Stimulated activated memory B cell treated with anti-CD40 and anti-IgM and Interleukin-4, amounts not matched to agents 10 μg/mL and 1 μg/mL and 100 μg/mL, for 72 hours (primary cell): ENCODE data around the gene DTX2.
A peak's percentile ranks its signal among the peaks of the same experiment; 100 is the strongest.
"Not testable (repeated sequence)": the region's sequence is repeated elsewhere in the genome, so short reads cannot be mapped to it uniquely, and the experiment has no call there.

ENCODE experiments used
- ATAC-seq: fragments of 150-1000 bp; cut with Tn5 transposase; 2 replicates; pipeline ENCODE4 v1.10.0; 2021
- H3K27ac Mint-ChIP-seq: one replicate; pipeline ENCODE4 v1.8.0; 2022; ENCODE audit warnings: mild to moderate bottlenecking, mixed read lengths
- H3K27me3 Mint-ChIP-seq: one replicate; pipeline ENCODE4 v1.8.0; 2022; ENCODE audit warnings: mixed read lengths
- H3K36me3 Mint-ChIP-seq: one replicate; pipeline ENCODE4 v1.8.0; 2022; ENCODE audit warnings: mixed read lengths
- H3K4me1 Mint-ChIP-seq: one replicate; pipeline ENCODE4 v1.8.0; 2022; ENCODE audit warnings: mixed read lengths
- H3K4me3 Mint-ChIP-seq: one replicate; pipeline ENCODE4 v1.8.0; 2022; ENCODE audit warnings: mild to moderate bottlenecking, moderate library complexity, mixed read lengths
- H3K9me3 Mint-ChIP-seq: one replicate; pipeline ENCODE4 v1.8.0; 2022; ENCODE audit warnings: mixed read lengths

DTX2 gene

GRCh38 chr7:76437873-76438272 lies 23.6 kb upstream of the DTX2 start:
- H3K9me3 Mint-ChIP-seq, H3K27me3 Mint-ChIP-seq, H3K4me1 Mint-ChIP-seq, H3K4me3 Mint-ChIP-seq, H3K27ac Mint-ChIP-seq, H3K36me3 Mint-ChIP-seq: not testable (repeated sequence)
- peak; percentile 62 for ATAC-seq

DNA sequence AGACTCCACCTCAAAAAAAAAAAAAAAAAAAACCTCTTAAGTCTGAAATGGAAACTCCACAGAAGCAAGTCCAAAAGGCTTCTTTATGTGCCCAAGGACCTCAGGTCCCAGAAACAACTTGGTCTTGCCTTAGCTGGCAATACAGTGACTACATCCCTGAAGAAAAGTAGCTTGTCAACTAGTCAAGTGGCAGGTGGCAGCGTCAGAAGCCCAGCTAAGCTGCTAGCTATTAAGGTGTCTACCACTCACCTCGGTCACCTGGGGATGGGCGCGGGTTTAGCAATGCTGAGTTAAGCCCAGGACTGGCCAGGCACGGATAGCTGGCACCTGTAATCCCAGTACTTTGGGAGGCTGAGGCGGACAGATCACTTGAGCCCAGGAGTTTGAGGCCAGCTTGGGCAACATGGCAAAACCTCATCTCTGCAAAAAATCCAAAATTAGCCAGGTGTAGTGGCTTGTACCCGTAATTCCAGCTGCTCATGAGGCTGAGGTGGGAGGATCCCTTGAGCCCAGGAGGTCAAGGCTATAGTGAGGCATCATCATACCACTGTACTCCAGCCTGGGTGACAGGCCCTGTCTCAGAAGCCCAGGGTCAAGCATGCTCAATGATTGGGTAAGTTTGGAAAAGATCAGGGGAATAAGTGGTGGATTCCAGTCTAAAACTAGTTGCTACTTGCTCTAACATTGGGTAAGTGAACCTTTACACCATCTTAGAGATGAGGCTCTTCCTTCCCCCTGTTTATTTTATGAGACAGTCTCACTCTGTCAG lies 22.2 kb upstream of the DTX2 start:
- not testable (repeated sequence) for H3K36me3 Mint-ChIP-seq, H3K9me3 Mint-ChIP-seq, ATAC-seq, H3K4me1 Mint-ChIP-seq, H3K27me3 Mint-ChIP-seq, H3K4me3 Mint-ChIP-seq, H3K27ac Mint-ChIP-seq

DNA sequence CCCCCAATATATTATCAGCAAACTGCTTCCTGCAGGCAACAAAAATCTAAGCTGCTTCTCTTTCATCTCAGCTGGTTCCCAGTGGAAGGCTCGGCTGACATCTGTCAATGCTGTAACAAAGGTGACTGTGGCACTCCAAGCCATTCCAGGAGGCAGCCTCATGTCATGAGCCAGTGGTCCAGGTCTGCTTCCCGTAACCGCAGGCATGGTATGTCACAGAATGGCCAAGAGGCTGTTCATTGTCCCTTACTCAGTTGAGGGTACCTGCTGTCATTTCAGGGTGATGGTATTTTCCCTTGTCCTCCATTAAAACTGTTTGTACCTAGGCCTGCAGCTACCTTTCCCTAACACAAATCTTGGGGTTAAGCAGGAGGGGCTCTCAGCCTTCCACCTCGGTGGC lies 21.1 kb upstream of the DTX2 start:
- H3K4me1 Mint-ChIP-seq, H3K4me3 Mint-ChIP-seq, ATAC-seq, H3K36me3 Mint-ChIP-seq, H3K9me3 Mint-ChIP-seq, H3K27ac Mint-ChIP-seq, H3K27me3 Mint-ChIP-seq: not testable (repeated sequence)

DNA sequence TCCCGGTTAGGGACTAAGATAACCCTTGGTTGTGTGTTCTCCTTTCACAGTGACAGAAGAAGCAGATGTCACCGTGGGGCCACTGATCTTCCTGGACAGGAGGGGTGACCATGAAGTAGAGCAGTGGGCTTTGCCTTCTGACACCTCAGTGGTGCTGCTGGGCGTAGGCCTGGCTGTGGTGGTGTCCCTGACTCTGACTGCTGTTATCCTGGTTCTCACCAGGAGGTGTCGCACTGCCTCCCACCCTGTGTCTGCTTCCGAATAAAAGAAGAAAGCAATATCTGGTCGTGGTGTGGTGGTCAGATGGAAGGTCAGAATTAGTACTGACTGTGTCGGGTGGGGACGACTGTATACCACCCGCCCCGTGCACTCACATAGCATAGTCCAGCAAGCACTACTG lies 19.7 kb upstream of the DTX2 start:
- ATAC-seq, result peak; percentile 73
- H3K27me3 Mint-ChIP-seq, H3K27ac Mint-ChIP-seq, H3K9me3 Mint-ChIP-seq, H3K4me3 Mint-ChIP-seq, H3K4me1 Mint-ChIP-seq, H3K36me3 Mint-ChIP-seq: not testable (repeated sequence)

DNA sequence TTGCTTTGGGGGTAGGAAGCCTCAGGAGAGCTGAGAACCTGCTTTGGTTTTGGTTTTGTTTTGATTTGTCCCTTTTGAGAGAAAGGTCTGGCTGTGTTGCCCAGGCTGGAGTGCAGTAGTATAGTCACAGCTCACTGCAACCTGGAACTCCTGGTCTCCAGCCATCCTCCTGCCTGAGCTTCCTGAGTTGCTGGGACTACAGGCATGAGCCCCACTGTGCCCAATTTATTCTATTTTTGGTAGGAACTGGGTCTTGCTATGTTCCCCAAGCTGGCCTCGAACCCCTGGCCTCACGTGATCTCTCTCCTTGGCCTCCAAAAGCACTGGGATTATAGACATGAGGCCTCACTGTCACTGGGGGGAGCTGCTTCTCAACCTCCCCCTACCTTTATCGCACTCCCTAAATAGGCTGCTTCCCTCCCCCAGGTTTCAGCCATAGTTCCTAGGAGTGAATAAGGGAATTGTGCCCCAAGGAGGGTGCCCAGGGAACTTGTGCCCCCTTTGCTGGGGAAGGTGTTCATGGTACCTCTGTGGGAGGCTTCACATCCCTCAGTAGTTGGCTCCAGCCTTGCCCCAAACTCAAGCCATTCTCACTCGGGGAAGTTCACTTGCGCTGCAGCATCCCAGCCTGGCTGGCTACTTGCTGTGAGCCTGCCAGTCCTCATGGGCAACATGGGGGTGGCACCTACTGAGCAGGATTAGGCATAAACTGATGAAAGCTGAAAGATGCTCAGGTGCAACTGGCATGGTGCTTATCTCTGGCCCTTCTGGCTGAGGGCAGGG lies 18.7 kb upstream of the DTX2 start:
- H3K27ac Mint-ChIP-seq, H3K27me3 Mint-ChIP-seq, ATAC-seq, H3K4me1 Mint-ChIP-seq, H3K9me3 Mint-ChIP-seq, H3K36me3 Mint-ChIP-seq, H3K4me3 Mint-ChIP-seq: not testable (repeated sequence)

DNA sequence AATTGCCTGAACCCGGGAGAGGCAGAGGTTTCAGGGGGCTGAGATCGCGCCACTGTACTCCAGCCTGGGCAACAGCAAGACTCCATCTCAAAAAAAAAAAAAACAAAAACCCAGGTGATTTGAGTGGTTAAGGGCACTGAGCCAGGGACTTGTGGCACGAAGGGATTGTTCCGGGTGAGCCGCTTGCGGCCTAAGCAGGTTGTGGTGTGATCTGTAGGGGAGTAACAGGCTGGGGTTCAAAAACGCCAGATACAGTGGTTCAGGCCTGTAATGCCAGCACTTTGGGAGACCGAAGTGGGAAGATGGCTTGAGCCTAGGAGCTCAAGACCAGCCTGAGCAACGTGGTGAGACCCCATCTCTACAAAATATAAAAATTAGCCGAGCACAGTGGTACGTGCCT lies 17.7 kb upstream of the DTX2 start:
- H3K9me3 Mint-ChIP-seq, H3K4me1 Mint-ChIP-seq, H3K4me3 Mint-ChIP-seq, H3K27ac Mint-ChIP-seq, H3K36me3 Mint-ChIP-seq, H3K27me3 Mint-ChIP-seq, ATAC-seq: not testable (repeated sequence)

GRCh38 chr7:76445577-76446008 lies 15.9 kb upstream of the DTX2 start:
- not testable (repeated sequence) for H3K4me3 Mint-ChIP-seq, H3K27ac Mint-ChIP-seq, H3K27me3 Mint-ChIP-seq

GRCh38 chr7:76457017-76457416 lies 4.5 kb upstream of the DTX2 start:
- H3K9me3 Mint-ChIP-seq, H3K36me3 Mint-ChIP-seq, ATAC-seq, H3K27me3 Mint-ChIP-seq, H3K27ac Mint-ChIP-seq, H3K4me1 Mint-ChIP-seq, H3K4me3 Mint-ChIP-seq: not testable (repeated sequence)

More at GRCh38 chr7:76445577-76446008, 15.9 kb upstream of the DTX2 start:
- H3K9me3 Mint-ChIP-seq, H3K36me3 Mint-ChIP-seq, H3K4me1 Mint-ChIP-seq: not testable (repeated sequence)
- ATAC-seq, result peak; percentile 95

- H3K36me3 Mint-ChIP-seq, H3K27ac Mint-ChIP-seq, ATAC-seq, H3K9me3 Mint-ChIP-seq, H3K27me3 Mint-ChIP-seq, H3K4me1 Mint-ChIP-seq, H3K4me3 Mint-ChIP-seq: not testable (repeated sequence)
Observed at GRCh38 chr7:76458504-76458903, 3.0 kb upstream of the DTX2 start.

GRCh38 chr7:76460767-76461166 lies 742 bp upstream of the DTX2 start:
- not testable (repeated sequence) for H3K4me3 Mint-ChIP-seq, H3K27ac Mint-ChIP-seq, H3K27me3 Mint-ChIP-seq

DNA sequence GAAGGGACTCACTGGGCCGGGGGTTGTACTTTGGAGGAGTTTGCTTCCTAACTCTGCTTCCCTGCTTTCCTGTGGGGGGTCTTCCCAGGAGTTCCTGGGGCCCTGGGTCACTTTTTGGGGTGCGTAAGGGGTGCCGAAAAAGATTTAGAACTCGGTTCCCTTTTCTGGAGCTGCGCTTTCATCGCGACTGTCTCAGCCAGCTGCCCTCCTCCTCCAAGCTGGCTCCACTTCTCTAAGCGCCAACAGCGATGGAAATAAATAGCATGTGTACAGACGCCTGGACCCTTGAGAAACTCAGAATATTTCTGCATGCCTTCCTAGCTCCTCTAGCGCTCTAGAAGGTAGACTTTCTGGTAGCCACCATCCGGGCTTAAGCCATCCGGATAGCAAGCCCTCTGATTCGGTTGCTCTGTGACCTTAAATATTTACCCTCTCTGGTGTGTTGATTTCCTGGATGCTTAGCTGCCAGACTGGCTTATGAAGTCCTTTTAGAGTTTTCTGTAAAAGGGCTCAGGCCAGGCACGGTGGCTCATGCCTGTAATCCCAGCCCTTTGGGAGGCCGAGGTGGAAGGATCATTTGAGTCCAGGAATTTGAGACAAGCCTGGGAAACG lies 868 bp downstream of the DTX2 start:
- H3K9me3 Mint-ChIP-seq, H3K36me3 Mint-ChIP-seq, H3K27me3 Mint-ChIP-seq, H3K27ac Mint-ChIP-seq, H3K4me3 Mint-ChIP-seq: not testable (repeated sequence)
- peaks cover 15% of the 10 kb centered on the region for H3K4me1 Mint-ChIP-seq
- ATAC-seq, result peak; percentile 52

More at GRCh38 chr7:76460767-76461166, 742 bp upstream of the DTX2 start:
- not testable (repeated sequence) for ATAC-seq, H3K36me3 Mint-ChIP-seq, H3K9me3 Mint-ChIP-seq
- peaks cover 15% of the 10 kb centered on the region for H3K4me1 Mint-ChIP-seq

- H3K27ac Mint-ChIP-seq, ATAC-seq, H3K36me3 Mint-ChIP-seq, H3K9me3 Mint-ChIP-seq, H3K27me3 Mint-ChIP-seq: not testable (repeated sequence)
- peak overlapping the region; percentile 21 for H3K4me3 Mint-ChIP-seq
- peaks cover 20% of the 10 kb centered on the region for H3K4me1 Mint-ChIP-seq
Observed at GRCh38 chr7:76464959-76465358, 3.5 kb downstream of the DTX2 start.

- H3K36me3 Mint-ChIP-seq, H3K9me3 Mint-ChIP-seq, H3K27me3 Mint-ChIP-seq, ATAC-seq, H3K4me3 Mint-ChIP-seq, H3K27ac Mint-ChIP-seq: not testable (repeated sequence)
- H3K4me1 Mint-ChIP-seq, result peaks cover 20% of the 10 kb centered on the region
Observed at GRCh38 chr7:76465950-76466349, 4.4 kb downstream of the DTX2 start.

DNA sequence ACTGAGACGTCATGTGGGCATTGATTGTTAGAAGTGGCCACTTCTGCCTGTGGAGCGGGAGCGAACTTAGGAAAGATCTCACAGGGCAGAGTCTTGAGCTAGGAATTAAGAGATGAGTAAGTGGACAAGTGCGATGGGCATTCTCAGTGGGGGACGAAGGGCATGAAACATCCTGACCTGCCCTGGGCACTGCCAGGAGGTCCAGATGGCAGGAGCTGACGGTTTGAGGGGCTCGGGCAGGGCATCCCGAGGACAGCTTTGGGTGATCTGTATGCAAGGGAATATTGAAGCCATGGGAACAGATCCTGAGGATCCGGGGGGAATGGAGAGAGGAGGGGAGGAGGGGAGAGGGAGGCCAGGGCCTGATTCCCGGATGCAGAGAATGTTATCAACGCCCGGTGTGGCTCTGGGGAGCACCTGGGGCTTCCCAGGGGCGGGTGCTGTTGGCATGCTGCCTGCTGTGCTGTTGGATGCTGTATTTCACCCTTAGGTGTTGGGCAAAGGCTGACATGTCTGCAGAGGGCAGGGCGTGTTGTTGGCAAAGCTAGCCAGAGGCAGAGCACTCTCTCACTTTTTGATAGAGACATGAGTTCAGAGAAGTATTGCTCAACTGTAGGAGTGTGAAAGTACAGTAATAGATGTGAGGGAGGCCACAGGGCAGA lies 6.4 kb downstream of the DTX2 start:
- peaks cover 20% of the 10 kb centered on the region for H3K4me1 Mint-ChIP-seq
- H3K27me3 Mint-ChIP-seq, H3K27ac Mint-ChIP-seq, H3K4me3 Mint-ChIP-seq, ATAC-seq, H3K36me3 Mint-ChIP-seq, H3K9me3 Mint-ChIP-seq: not testable (repeated sequence)

GRCh38 chr7:76471556-76472221 lies 10.2 kb downstream of the DTX2 start:
- H3K36me3 Mint-ChIP-seq, H3K9me3 Mint-ChIP-seq, H3K4me1 Mint-ChIP-seq, H3K4me3 Mint-ChIP-seq, H3K27ac Mint-ChIP-seq, H3K27me3 Mint-ChIP-seq: not testable (repeated sequence)
- peak; percentile 62 for ATAC-seq
